ENCODE results near the gene IQCN. TPM values are rescaled to one million over a fixed set of nuclear protein-coding genes. Genes with fewer than 3 reads are reported as not detected.

The IQCN gene
- total and polyA plus RNA-seq, 10 of the 15 experiments (the other 5 are each of a cell fraction or from before 2014, with no cell fraction given) = 0.01 to 0.54 (median 0.23) TPM; not detected in 3

DNA sequence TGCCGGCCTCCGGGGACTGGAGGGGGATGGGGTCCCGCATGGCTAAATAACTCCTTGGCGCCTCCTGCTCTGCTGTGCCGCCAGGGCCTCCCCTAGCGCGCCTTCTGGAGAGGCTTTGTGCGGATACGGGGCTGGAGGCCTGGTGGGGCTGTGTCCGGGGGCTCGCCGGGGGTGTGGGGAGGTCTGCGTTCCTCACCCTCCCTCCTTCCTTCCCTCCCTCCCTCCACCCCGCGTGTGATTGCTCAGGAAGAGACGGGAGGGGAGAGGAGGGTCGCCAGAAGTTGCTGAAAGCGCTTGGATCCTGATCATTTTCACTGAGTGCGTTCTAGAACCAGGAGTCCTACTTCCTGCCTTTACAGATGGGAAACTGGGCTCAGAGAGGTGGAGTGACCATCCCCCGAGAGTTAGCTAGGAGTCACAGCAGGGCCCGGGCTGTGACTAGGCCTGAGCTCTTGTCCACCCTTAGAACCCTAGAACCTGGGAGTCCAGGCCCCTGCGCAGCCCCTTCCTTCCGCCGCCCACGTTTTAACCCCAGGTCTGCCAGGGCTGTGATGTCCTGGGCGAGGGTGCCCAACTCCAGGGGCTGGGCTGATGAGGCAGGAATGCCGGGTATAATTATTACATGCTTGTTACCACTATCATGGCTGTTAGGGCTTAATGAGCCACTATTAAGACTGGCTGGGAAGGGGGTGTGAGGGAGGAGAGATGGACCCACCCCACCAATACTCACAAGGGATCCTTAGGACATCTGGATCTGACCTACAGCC lies 8.0 kb upstream of the IQCN start (continued):
- TF ChIP-seq, protein P1, sequence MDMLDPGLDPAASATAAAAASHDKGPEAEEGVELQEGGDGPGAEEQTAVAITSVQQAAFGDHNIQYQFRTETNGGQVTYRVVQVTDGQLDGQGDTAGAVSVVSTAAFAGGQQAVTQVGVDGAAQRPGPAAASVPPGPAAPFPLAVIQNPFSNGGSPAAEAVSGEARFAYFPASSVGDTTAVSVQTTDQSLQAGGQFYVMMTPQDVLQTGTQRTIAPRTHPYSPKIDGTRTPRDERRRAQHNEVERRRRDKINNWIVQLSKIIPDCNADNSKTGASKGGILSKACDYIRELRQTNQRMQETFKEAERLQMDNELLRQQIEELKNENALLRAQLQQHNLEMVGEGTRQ (IDR thresholded peaks at IDR 0.05; ENCODE audit: borderline replicate concordance, low read depth, low read length) = no peak
- no peak for TF ChIP-seq CHD2 (IDR thresholded peaks at IDR 0.05; ENCODE audit: borderline replicate concordance, low read depth, low read length)
- TF ChIP-seq CBX5 (IDR thresholded peaks at IDR 0.05; ENCODE audit: low read depth) = no peak
- TF ChIP-seq SMAD1 (IDR thresholded peaks at IDR 0.05; ENCODE audit: low read depth, partially characterized antibody) = peak; percentile 62
- TF ChIP-seq, protein P2, sequence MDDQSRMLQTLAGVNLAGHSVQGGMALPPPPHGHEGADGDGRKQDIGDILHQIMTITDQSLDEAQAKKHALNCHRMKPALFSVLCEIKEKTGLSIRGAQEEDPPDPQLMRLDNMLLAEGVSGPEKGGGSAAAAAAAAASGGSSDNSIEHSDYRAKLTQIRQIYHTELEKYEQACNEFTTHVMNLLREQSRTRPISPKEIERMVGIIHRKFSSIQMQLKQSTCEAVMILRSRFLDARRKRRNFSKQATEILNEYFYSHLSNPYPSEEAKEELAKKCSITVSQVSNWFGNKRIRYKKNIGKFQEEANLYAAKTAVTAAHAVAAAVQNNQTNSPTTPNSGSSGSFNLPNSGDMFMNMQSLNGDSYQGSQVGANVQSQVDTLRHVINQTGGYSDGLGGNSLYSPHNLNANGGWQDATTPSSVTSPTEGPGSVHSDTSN (IDR thresholded peaks at IDR 0.05; ENCODE audit: insufficient replicate concordance, low read depth, low read length) = no peak
- no peak for TF ChIP-seq KLF5 (IDR thresholded peaks at IDR 0.05; ENCODE audit: partially characterized antibody)
- no peak for TF ChIP-seq SREBF1 (IDR thresholded peaks at IDR 0.05; ENCODE audit: low read length)
- TF ChIP-seq, protein P3, sequence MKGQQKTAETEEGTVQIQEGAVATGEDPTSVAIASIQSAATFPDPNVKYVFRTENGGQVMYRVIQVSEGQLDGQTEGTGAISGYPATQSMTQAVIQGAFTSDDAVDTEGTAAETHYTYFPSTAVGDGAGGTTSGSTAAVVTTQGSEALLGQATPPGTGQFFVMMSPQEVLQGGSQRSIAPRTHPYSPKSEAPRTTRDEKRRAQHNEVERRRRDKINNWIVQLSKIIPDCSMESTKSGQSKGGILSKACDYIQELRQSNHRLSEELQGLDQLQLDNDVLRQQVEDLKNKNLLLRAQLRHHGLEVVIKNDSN (IDR thresholded peaks at IDR 0.05; ENCODE audit: borderline replicate concordance, extremely low read length, insufficient read depth, low read depth, low read length) = no peak
- no peak for TF ChIP-seq KDM1A (IDR thresholded peaks at IDR 0.05; ENCODE audit: borderline replicate concordance)
- no peak for TF ChIP-seq FOS (IDR thresholded peaks at IDR 0.05; ENCODE audit: borderline replicate concordance, extremely low read depth, insufficient read length)
- TF ChIP-seq, protein P4, sequence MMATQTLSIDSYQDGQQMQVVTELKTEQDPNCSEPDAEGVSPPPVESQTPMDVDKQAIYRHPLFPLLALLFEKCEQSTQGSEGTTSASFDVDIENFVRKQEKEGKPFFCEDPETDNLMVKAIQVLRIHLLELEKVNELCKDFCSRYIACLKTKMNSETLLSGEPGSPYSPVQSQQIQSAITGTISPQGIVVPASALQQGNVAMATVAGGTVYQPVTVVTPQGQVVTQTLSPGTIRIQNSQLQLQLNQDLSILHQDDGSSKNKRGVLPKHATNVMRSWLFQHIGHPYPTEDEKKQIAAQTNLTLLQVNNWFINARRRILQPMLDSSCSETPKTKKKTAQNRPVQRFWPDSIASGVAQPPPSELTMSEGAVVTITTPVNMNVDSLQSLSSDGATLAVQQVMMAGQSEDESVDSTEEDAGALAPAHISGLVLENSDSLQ (IDR thresholded peaks at IDR 0.05) = no peak
- TF ChIP-seq, protein P5, sequence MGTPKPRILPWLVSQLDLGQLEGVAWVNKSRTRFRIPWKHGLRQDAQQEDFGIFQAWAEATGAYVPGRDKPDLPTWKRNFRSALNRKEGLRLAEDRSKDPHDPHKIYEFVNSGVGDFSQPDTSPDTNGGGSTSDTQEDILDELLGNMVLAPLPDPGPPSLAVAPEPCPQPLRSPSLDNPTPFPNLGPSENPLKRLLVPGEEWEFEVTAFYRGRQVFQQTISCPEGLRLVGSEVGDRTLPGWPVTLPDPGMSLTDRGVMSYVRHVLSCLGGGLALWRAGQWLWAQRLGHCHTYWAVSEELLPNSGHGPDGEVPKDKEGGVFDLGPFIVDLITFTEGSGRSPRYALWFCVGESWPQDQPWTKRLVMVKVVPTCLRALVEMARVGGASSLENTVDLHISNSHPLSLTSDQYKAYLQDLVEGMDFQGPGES (IDR thresholded peaks at IDR 0.05) = no peak
- no peak for TF ChIP-seq ASH2L (IDR thresholded peaks at IDR 0.05; ENCODE audit: borderline replicate concordance, low read depth)
- no peak for TF ChIP-seq RBBP5 (conservative IDR thresholded peaks at IDR 0.05)
- TF ChIP-seq SUZ12 (IDR thresholded peaks at IDR 0.05; ENCODE audit: unreplicated experiment) = no peak
- no peak for TF ChIP-seq CBX3 (IDR thresholded peaks at IDR 0.05; ENCODE audit: borderline replicate concordance, low read depth)
- no peak for TF ChIP-seq ZNF207 (IDR thresholded peaks at IDR 0.05; ENCODE audit: borderline replicate concordance)
- peak; percentile 15; the same call in 2 of the 3 replicates for TF ChIP-seq POU2F2 (IDR thresholded peaks at IDR 0.05; ENCODE audit: borderline replicate concordance, low read depth, low read length)
- TF ChIP-seq CREB1 (IDR thresholded peaks at IDR 0.05; ENCODE audit: low read depth) = no peak
- TF ChIP-seq ZSCAN29 (IDR thresholded peaks at IDR 0.05) = 0 out of 2 replicates have a peak, but pooled peaks have one; percentile 14
- TF ChIP-seq IKZF2 (IDR thresholded peaks at IDR 0.05) = peak; percentile 50 to 51
- TF ChIP-seq BCL11A (IDR thresholded peaks at IDR 0.05; ENCODE audit: low read depth, low read length) = 0 out of 2 replicates have a peak, but pooled peaks have one; percentile 3
- TF ChIP-seq, protein P6, sequence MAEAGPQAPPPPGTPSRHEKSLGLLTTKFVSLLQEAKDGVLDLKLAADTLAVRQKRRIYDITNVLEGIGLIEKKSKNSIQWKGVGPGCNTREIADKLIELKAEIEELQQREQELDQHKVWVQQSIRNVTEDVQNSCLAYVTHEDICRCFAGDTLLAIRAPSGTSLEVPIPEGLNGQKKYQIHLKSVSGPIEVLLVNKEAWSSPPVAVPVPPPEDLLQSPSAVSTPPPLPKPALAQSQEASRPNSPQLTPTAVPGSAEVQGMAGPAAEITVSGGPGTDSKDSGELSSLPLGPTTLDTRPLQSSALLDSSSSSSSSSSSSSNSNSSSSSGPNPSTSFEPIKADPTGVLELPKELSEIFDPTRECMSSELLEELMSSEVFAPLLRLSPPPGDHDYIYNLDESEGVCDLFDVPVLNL (IDR thresholded peaks at IDR 0.05; ENCODE audit: low read depth, low read length) = no peak
- TF ChIP-seq ESRRA (IDR thresholded peaks at IDR 0.05; ENCODE audit: low read length) = no peak
- TF ChIP-seq TCF3 (IDR thresholded peaks at IDR 0.05; ENCODE audit: borderline replicate concordance, insufficient read depth, low read depth, low read length) = no peak
